Measurements from ENCODE around the gene TMEM126A. TPM values are rescaled to one million over a fixed set of nuclear protein-coding genes. Genes with fewer than 3 reads are reported as not detected.
A peak's percentile ranks its signal among the peaks of the same experiment; 100 is the strongest.

TMEM126A gene
- total and polyA plus RNA-seq, 2 of the 13 experiments (the other 11 are each of a cell fraction or from before 2014, with no cell fraction given), result 59.5 to 66.9 TPM

DNA sequence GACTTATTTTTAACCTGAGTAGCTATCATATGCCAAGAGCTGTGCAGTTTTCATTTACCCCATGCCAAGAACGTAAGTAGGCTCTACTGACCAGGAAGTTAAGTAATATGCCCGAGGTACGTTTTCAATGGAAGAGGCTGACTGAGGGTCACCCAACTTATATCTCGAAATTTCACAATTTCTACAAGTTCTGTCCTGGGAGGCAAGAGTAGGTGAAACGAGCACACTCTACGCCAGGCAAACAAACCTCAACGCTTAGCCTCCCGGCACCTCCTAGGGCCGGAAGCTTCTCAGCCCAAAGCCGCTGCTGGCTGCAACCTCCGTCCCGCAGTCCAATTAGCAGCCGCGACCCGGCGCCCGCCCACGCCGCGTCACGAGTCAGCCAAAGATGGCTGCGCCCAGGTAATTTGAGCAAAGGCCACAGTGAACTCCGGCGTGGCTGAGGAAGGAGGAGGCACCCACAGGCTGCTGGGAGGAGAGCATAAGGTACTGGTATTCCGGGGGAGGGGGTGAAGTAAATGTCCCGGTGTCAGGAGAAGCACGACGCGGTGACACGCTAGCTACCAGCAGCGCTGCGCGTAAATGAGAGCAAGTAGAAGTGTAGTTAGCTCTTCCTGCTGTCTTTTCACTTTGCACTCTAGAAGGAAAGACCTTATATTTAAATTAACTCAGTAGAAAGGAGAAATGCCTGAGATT, at the start of gene TMEM126A (continued):
- TF ChIP-seq ZBTB7B (CRISPR knock-in tag; IDR thresholded peaks at IDR 0.05) (no peak), ZNF33B (CRISPR knock-in tag; IDR thresholded peaks at IDR 0.05) (0 out of 2 replicates have a peak, but pooled peaks have one; percentile 61), ZNF12 (CRISPR knock-in tag; IDR thresholded peaks at IDR 0.05) (peak; percentile 66), ELK4 (CRISPR knock-in tag; IDR thresholded peaks at IDR 0.05; ENCODE audit: borderline replicate concordance) (no peak), IRX3 (CRISPR knock-in tag; IDR thresholded peaks at IDR 0.05; ENCODE audit: borderline replicate concordance, low read depth) (no peak), DMAP1 (CRISPR knock-in tag; IDR thresholded peaks at IDR 0.05) (peak; percentile 86; the same call in 1 of the 2 replicates), HDAC1 (CRISPR knock-in tag; IDR thresholded peaks at IDR 0.05) (peak; percentile 91), ZNF781 (CRISPR knock-in tag; IDR thresholded peaks at IDR 0.05; ENCODE audit: borderline replicate concordance, not compliant biosample characterization) (peak; percentile 15), ATM (IDR thresholded peaks at IDR 0.05; ENCODE audit: borderline replicate concordance) (no peak), EZH2 (conservative IDR thresholded peaks at IDR 0.05; ENCODE audit: low read depth, low read length) (no peak), TCF7L2 (IDR thresholded peaks at IDR 0.05; ENCODE audit: low read depth, low read length) (no peak), MTA1 (CRISPR knock-in tag; IDR thresholded peaks at IDR 0.05; ENCODE audit: borderline replicate concordance) (peak; percentile 64; the same call in 1 of the 2 replicates), HNRNPK (IDR thresholded peaks at IDR 0.05; ENCODE audit: low read depth, low read length, poor library complexity, severe bottlenecking) (peak; percentile 26), TBX3 (IDR thresholded peaks at IDR 0.05; ENCODE audit: borderline replicate concordance) (no peak), CCAR2 (optimal IDR thresholded peaks at IDR 0.05; ENCODE audit: low read depth, low read length) (no peak), ZNF746 (CRISPR knock-in tag; IDR thresholded peaks at IDR 0.05) (no peak)
- TF ChIP-seq, protein P1, sequence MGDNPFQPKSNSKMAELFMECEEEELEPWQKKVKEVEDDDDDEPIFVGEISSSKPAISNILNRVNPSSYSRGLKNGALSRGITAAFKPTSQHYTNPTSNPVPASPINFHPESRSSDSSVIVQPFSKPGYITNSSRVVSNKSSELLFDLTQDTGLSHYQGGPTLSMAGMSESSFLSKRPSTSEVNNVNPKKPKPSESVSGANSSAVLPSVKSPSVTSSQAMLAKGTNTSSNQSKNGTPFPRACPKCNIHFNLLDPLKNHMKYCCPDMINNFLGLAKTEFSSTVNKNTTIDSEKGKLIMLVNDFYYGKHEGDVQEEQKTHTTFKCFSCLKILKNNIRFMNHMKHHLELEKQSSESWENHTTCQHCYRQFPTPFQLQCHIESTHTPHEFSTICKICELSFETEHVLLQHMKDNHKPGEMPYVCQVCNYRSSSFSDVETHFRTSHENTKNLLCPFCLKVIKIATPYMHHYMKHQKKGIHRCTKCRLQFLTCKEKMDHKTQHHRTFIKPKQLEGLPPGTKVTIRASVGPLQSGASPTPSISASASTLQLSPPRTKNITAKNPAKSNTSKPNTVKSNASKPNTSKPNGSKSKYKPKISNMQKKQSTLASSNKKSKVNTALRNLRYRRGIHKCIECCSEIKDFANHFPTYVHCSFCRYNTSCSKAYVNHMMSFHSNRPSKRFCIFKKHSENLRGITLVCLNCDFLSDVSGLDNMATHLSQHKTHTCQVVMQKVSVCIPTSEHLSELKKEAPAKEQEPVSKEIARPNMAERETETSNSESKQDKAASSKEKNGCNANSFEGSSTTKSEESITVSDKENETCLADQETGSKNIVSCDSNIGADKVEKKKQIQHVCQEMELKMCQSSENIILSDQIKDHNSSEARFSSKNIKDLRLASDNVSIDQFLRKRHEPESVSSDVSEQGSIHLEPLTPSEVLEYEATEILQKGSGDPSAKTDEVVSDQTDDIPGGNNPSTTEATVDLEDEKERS (CRISPR knock-in tag; IDR thresholded peaks at IDR 0.05), result no peak
- TF ChIP-seq, protein P2, sequence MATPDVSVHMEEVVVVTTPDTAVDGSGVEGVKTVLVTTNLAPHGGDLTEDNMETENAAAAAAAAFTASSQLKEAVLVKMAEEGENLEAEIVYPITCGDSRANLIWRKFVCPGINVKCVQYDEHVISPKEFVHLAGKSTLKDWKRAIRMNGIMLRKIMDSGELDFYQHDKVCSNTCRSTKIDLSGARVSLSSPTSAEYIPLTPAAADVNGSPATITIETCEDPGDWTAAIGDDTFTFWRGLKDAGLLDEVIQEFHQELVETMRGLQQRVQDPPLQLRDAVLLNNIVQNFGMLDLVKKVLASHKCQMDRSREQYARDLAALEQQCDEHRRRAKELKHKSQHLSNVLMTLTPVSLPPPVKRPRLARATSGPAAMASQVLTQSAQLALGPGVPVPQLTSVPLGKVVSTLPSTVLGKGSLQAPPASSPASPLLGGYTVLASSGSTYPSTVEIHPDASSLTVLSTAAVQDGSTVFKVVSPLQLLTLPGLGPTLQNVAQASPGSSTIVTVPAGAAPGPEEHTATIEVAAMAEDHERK (CRISPR knock-in tag; IDR thresholded peaks at IDR 0.05; ENCODE audit: low read depth), result no peak
- TF ChIP-seq, protein P3, sequence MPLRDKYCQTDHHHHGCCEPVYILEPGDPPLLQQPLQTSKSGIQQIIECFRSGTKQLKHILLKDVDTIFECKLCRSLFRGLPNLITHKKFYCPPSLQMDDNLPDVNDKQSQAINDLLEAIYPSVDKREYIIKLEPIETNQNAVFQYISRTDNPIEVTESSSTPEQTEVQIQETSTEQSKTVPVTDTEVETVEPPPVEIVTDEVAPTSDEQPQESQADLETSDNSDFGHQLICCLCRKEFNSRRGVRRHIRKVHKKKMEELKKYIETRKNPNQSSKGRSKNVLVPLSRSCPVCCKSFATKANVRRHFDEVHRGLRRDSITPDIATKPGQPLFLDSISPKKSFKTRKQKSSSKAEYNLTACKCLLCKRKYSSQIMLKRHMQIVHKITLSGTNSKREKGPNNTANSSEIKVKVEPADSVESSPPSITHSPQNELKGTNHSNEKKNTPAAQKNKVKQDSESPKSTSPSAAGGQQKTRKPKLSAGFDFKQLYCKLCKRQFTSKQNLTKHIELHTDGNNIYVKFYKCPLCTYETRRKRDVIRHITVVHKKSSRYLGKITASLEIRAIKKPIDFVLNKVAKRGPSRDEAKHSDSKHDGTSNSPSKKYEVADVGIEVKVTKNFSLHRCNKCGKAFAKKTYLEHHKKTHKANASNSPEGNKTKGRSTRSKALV (CRISPR knock-in tag; IDR thresholded peaks at IDR 0.05), result no peak
- TF ChIP-seq, protein P4, sequence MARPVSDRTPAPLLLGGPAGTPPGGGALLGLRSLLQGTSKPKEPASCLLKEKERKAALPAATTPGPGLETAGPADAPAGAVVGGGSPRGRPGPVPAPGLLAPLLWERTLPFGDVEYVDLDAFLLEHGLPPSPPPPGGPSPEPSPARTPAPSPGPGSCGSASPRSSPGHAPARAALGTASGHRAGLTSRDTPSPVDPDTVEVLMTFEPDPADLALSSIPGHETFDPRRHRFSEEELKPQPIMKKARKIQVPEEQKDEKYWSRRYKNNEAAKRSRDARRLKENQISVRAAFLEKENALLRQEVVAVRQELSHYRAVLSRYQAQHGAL (CRISPR knock-in tag; IDR thresholded peaks at IDR 0.05; ENCODE audit: not compliant biosample characterization), result peak; percentile 55

Data from HepG2 (cell line).